Measurements from ENCODE around the gene KRTCAP3.

The KRTCAP3 gene

DNA sequence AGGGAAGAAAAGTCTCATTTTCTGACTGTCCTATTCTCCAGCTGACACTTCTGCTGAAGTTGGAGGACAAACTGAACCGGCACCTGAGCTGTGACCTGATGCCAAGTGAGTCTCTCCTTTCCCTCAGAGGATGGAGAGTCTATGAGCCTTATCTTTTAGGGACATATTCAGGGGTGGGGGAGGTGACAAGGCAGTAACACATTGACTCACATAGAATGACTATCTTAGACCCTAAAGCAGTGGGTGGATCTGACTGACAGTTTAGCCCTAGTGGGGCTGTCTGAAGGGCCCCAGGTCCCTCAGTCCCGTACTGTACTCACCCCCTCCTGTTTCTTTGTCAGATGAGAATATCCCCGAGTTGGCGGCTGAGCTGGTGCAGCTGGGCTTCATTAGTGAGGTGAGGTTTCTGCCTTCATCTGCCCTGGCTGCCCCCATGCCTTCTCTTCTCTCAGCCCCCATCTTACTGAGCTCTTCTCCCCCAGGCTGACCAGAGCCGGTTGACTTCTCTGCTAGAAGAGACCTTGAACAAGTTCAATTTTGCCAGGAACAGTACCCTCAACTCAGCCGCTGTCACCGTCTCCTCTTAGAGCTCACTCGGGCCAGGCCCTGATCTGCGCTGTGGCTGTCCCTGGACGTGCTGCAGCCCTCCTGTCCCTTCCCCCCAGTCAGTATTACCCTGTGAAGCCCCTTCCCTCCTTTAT is 805 bp upstream of the KRTCAP3 start:
- no peak for DNase-seq

DNA sequence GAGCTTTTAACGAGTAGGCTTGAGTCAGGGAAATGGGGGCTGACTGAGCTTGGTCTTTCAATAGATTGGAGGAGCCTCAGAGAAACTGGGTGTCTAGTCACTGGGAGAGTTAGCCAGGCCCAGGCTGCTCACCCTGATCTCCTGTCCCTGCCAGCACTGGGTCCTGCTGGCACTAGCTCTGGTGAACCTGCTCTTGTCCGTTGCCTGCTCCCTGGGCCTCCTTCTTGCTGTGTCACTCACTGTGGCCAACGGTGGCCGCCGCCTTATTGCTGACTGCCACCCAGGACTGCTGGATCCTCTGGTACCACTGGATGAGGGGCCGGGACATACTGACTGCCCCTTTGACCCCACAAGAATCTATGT is 720 bp downstream of the KRTCAP3 start:
- no peak for DNase-seq

DNA sequence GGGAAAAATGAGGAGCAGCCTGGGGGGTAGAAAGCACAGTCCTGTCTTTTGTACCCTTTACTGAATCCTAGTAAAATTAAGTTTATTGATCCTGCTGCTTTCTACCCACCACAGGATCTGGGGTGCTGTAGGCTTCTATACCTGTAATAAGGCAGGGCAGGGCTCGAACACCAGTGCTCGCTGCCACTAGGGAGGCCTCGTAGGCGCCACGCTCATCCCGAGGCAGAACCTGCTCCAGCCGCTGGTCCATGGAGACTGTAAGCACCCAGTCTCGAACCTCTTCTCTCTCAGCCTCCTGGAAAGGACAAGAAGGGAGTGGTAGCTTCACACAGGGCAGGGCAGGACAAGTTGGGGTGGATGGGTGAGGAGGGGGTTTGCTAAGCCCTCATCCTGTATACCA is 3.0 kb downstream of the KRTCAP3 start:
- no peak for DNase-seq

DNA sequence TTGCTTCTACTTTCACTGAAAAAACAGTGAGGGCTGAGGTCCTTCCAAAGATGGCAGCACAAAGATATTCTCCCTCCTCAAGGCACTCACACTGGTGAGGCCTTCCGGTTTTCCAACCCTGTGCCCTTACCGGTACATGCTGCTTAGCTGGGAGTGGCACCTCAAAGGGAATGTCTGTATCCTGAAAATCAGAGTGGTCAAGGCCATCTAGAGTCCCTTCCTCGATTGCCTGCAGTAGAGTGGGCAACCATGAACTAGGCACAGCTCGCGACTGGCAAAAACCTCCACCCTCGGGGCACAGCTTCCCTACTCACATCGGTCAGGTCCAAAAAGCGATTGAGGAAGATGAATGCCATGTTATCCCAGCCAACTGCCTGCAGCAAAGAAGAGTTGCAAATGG is 3.4 kb downstream of the KRTCAP3 start:
- no peak for DNase-seq

DNA sequence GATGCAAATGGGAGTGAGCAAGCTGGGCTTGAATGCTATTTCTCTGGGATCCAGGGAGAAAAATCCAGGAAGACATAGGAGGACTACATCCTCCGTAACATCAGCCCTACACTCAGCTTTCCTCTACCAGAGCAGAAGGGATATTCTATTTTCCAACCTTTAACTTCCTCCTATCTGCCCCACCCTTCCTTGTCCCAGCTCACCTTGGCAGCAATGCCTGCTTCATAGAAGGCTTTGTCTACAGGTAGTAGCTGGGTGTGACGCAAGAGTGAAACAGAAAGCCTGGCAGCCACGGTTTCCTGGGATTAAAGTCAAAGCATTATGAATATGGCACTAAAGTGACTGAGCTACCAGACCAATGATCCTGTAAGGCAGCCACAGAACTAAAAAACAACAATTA is 3.9 kb downstream of the KRTCAP3 start:
- DNase-seq: no peak

DNA sequence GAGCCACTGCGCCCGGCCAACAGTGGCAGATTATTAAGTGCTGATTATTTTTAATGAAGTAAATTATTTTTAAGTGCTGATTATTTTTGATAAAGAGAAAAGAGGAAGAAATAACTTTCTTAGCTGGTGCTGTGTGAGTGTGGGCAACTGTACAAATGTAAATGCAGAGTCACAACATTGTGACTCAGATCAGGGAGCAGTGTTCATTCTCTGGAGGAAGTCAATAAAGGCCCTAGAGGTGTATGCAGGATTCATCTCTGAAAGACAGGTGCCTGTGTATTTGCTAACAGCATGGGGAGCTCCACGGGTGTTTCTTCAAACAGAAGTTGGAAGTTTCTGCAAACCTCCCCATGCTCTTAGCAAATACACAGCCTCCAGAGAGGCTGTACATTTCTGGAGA is 6.2 kb downstream of the KRTCAP3 start:
- DNase-seq: no peak

DNA sequence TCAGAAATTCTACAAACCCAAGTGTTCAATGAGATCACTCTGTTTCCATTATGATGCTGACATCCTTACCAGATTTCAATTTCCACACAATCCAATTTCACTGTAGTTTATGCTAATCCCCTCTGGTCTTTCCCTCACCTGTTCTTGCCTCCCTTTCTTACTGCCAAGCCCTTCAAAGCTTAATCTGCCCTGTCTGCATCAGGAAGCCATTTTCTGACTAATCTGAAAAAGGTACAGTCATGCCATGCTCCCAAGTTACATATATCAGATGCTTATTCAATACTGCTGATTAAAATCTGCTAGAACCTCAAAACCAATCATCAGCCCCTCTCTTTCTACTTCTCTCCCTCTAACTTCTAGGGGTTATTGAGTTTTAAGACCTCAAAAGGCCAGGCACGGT is 8.9 kb downstream of the KRTCAP3 start:
- DNase-seq: no peak

DNA sequence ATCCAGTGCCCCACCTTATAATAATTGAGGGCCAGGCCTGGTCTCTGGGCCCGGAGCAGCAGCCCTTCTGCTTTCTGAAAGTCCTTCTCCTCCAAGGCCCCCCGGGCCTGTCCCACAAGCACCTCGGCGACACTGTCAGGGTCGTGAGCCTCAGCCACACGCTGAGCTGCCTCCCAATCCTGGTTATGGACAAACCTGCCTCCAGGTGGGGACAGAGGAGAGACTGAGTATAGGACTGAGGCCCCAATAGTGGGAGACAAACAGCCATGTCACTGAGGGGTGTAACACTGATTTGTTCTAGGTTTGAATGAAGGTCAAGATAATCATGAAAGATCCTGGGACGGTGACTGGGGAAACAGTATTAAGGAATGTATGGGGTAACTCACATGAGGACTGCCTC is 11.8 kb downstream of the KRTCAP3 start:
- no peak for DNase-seq

DNA sequence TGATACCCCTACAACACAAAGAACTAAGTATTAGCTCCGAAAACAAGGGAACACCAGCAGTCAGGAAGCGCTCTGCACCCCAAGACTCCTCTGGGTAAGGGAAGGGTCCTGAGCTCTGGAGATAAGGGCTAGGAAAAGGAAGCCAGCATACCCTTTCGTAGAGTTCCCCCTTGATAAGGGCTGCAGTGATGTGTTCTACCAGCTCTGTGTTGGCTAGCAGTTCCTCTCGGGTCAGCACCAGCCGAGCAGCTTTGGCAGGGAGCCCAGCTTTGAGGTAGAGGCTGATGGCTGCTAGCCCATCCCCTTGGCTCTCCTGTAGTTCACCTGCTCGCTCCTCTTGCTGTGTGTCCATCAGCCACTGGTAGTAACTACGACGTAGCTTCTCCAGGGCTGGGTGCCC is 18.9 kb downstream of the KRTCAP3 start:
- DNase-seq: no peak

DNA sequence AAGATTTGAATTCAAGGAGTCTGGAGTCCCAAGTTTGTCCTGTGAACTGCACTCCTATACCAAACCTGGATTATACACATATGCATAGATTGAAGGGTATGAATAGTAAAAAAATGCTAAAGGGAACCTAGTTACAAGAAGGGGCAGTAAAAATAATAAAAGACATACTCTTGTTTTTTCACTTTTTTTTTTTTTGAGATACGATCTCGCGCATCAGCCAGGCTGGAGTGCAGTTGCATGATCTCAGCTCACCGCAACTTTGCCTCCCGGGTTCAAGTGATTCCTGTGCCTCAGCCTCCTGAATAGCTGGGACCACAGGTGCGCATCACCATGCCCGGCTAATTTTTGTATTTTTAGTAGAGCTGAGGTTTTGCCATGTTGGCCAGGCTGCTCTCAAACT is 22.3 kb downstream of the KRTCAP3 start:
- DNase-seq: no peak

DNA sequence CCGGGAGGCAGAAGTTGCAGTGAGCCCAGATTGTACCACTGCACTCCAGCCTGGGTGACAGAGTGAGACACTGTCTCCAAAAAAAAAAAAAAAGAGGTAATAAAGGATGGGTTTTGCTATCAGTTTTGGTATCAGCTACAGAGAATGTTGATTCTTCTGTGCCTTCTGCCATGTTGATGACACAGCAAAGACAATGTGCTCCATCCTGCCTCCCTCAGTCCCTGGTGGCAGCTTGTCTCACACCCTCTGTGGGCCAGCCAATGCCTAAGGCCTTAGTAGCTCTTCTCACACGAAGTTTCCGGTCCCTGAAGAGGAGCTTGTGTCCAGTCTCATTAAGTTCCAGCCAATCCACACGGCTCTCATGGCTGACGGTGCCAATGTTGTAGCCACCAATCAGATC is 29.8 kb downstream of the KRTCAP3 start:
- DNase-seq: no peak

DNA sequence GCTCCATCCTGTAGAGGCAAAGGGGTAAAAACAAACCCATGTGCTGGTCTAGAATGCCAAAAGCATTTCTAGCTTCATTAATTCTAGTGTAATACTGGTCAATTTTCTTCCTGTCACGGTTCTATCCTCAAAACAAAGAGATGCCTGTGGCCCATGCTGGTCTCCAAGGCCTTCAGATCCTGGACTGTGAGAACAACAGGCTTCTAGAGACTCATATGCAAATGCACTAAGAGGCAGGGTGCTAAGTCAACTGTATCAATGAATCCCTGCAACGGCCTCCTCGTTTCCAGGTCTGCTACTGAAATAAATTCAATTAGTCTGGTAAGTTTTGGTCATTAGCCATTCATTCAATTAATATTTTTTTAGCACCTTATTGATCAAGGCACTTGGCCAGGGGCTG is 43.3 kb downstream of the KRTCAP3 start:
- no peak for DNase-seq

DNA sequence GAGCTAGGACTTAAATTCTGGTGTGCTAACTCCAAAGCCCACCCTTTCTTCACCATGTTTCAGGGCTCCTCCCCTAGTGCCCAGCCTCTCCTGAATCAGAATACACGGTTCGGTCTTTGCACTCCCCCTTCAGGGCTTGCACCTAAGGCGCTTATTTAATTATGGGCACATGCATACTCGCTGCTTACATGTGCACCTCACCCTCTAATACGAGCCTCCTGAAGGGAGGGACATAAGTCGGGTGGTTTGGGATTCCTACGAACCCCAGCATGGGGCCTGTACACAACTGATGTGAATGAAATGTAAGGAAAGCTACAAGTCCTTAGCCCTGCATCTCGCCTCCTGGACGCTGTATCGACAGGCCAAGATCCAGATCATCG is 46.9 kb downstream of the KRTCAP3 start:
- DNase-seq: no peak

DNA sequence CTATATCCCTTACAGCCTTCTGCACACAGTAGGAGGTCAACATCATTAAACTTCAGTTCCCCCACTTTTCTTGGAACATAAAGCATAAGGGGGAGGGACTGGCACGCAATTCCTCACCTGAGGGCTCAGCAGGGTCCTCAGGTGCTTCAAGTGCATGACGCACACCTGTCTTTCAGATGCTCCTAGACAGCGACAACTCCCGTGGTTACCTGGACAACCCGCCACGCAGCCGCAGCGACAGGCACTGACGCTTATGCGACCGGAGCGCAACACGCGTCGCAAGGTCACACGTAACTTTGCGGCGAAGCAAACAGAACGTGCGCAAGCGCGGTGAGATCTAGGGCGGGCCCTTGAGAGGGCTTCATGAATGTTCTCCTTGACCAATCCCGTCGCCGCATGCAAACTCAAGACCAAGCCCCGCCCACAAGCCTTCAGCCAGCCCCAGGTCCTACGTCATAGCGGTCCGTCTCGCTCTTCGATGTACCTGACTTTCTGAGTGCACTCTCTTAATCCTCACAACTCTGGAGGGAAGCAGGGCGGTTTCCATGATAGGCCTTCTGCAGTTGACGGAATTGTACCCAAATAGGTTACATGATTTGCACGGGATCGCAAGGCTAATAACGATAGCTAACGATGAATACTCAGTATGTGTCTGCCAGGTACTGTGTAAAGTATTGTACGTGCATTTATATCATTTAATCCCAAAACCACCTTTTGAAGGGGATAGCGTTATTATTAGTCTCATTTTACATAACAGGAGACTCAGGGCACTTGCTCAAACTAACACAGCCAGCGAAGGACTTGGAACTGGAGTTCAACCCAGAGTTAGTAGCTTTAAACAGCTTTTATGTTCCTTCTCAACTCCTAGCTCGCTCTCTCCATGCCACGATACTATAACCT is 47.6 kb downstream of the KRTCAP3 start, which contains the start of gene IFT172:
Gene IFT172, minus strand, starts transcription at position 246 of the 900 bp plus-strand sequence. Its CDS starts 90 bp downstream, at position 156.
- peak; percentile 98 for DNase-seq

DNA sequence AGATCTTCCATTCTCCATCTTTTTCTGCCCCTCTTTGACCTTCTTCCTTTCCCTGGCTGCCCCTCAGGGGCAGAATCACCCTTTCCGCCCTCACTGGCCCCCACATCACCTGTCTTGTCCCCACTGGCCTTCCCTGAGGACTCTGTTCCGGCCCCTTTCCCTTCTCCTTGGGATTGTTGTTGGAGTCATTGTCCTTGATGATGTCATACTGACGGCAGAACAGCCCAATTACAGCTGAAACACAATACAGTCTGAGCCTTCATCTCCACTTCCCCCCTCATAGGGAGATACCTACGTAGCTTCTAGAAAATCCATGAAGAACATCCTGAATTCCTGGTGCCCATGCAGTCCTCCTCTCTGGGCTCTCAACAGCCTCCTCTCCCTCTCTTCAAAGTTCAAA is 50.4 kb downstream of the KRTCAP3 start:
- no peak for DNase-seq

DNA sequence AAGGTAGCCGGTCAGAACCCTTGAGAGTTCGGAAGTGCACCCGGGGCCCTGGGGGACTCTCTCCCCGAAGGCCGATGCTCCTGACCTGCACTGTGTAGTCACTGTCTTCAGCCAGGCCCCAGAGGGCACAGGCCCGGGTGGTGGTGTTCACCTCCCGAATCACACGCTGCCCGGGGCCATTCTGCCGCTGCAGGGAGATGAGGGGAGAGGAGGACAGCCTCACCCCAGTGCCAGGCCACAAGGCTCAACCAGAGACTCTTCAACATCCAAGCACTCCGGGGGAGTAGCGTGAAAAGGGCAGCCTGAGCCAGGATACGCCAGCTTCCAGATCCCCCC is 51.7 kb downstream of the KRTCAP3 start:
- peak; percentile 26 for DNase-seq

All from right hindlimb (tissue), 1 donor.